Hypothalamus (tissue), 51 donors: ENCODE results near the gene TRIM22.

ENCODE experiments used
- DNase-seq, 51 donors: peaks; one replicate each; lab custom pipeline; 2025; lab: John Stamatoyannopoulos, UW

The TRIM22 gene

GRCh38 chr11:5737670-5738392, 48.2 kb downstream of the TRIM22 start:
- no peak for DNase-seq

GRCh38 chr11:5738431-5738830, 48.8 kb downstream of the TRIM22 start:
- DNase-seq: no peak

GRCh38 chr11:5746614-5747013, 57.0 kb downstream of the TRIM22 start:
- DNase-seq: no peak

GRCh38 chr11:5749836-5750235, 60.2 kb downstream of the TRIM22 start:
- DNase-seq: no peak

GRCh38 chr11:5753943-5754342, 64.4 kb downstream of the TRIM22 start, which contains the start of gene OR52N4:
Gene OR52N4, plus strand, starts transcription at chr11:5754243. Its CDS starts 498 bp downstream, at chr11:5754741.
- no peak for DNase-seq
